A673 (cell line): ENCODE data around the gene JAG1. TPM values are rescaled to one million over a fixed set of nuclear protein-coding genes. Genes with fewer than 3 reads are reported as not detected.

ENCODE experiments used
- BruUV-seq: library from RNA; stranded (reverse); fragments of 400-500 nt; replicated peaks from 2 replicates; lab custom pipeline; 2021; lab: Mats Ljungman, UMichigan
- CTCF ChIA-PET: fragments of 300-600 bp; sonication (Branson Sonifier 250); formaldehyde crosslinking; loops from one replicate; lab custom pipeline; 2022; ENCODE audit warnings: antibody characterized with exemption; lab: Charles Lee
- POLR2A ChIA-PET: fragments of 300-600 bp; sonication (Branson Sonifier 250); formaldehyde crosslinking; loops from one replicate; lab custom pipeline; 2022; ENCODE audit warnings: antibody characterized with exemption; ENCODE audit not compliant: low non-redundant PET; lab: Charles Lee
- DNase-seq: peaks from one replicate; pipeline ENCODE4 v3.0.0-alpha.2; 2015; ENCODE audit warnings: low spot score
- H3K27ac ChIP-seq: fragments of 200-600 bp; sonication (generic); 2 replicates; pipeline ENCODE4 v1.5.1; 2016; ENCODE audit warnings: mixed run types, low read depth, mild to moderate bottlenecking, mixed read lengths, antibody characterized with exemption, low read length; ENCODE audit not compliant: poor library complexity, severe bottlenecking
- H3K27me3 ChIP-seq: fragments of 200-600 bp; sonication (generic); replicated peaks from 2 replicates; pipeline ENCODE4 v1.6.1; 2017; ENCODE audit warnings: mixed run types, low read depth, mild to moderate bottlenecking, mixed read lengths, antibody characterized with exemption, low read length; ENCODE audit not compliant: insufficient read depth, poor library complexity
- H3K36me3 ChIP-seq: fragments of 200-600 bp; sonication (generic); 2 replicates; pipeline ENCODE4 v1.6.1; 2016; ENCODE audit warnings: mixed run types, mild to moderate bottlenecking, mixed read lengths, antibody characterized with exemption, low read length; ENCODE audit not compliant: insufficient read depth, poor library complexity, severe bottlenecking
- H3K4me1 ChIP-seq: fragments of 200-600 bp; sonication (generic); 2 replicates; pipeline ENCODE4 v1.6.1; 2017; ENCODE audit warnings: mixed run types, mild to moderate bottlenecking, mixed read lengths, antibody characterized with exemption, low read length; ENCODE audit not compliant: insufficient read depth, poor library complexity, severe bottlenecking
- H3K4me3 ChIP-seq: fragments of 200-600 bp; sonication (generic); 2 replicates; pipeline ENCODE4 v1.5.1; 2016; ENCODE audit warnings: low read depth, mixed run types, mild to moderate bottlenecking, mixed read lengths, low read length; ENCODE audit not compliant: poor library complexity, severe bottlenecking
- H3K9me3 ChIP-seq: fragments of 200-600 bp; sonication (generic); 2 replicates; pipeline ENCODE4 v1.6.1; 2016; ENCODE audit warnings: mixed run types, low read depth, mild to moderate bottlenecking, mixed read lengths, antibody characterized with exemption, low read length; ENCODE audit not compliant: poor library complexity, severe bottlenecking
- CTCF ChIP-seq: fragments of 300-800, 200-600 bp; sonication (generic); conservative IDR thresholded peaks from 2 replicates; pipeline ENCODE4 v1.5.1; 2017; ENCODE audit warnings: low read depth, mild to moderate bottlenecking, antibody characterized with exemption, low read length, moderate library complexity, mixed read lengths
- EZH2 ChIP-seq: fragments of 200-600 bp; sonication (generic); IDR thresholded peaks from 2 replicates; pipeline ENCODE4 v1.6.1; 2017; ENCODE audit warnings: borderline replicate concordance, low read depth, mild to moderate bottlenecking, mixed read lengths, antibody characterized with exemption, low read length; ENCODE audit not compliant: poor library complexity, severe bottlenecking
- intact Hi-C: fragments of 100-400 bp; cut with micrococcal nuclease; formaldehyde crosslinking; loops from one replicate; pipeline ENCODE4 v1.10.0; 2022; ENCODE audit not compliant: unreplicated experiment
- total RNA-seq: library from RNA; stranded (reverse); gene quantifications from 2 replicates; pipeline ENCODE4 v1.2.3, GENCODE V29; 2021

The JAG1 gene
- total RNA-seq, 1 experiment from 2014 or later: 57.5 TPM

- Histone ChIP-seq H3K27ac (no peak overlapping the region), H3K4me3 (no peak overlapping the region), H3K27me3 (no peaks in the 10 kb centered on the region), H3K4me1 (peaks cover 56% of the 10 kb centered on the region), H3K9me3 (no peaks in the 10 kb centered on the region), H3K36me3 (peaks cover 63% of the 10 kb centered on the region)
- ChIA-PET CTCF (no interaction called here), POLR2A (no interaction called here)
- no TSS peak for BruUV-seq
- intact Hi-C loops: loop anchor here (5.0 kb wide), 1 partner anchor 186 kb away; no protein-coding TSS in a partner anchor
- no peak for DNase-seq
- TF ChIP-seq EZH2 (no peak), CTCF (no peak)
Measured at GRCh38 chr20:10653599-10654249, 20.1 kb downstream of the JAG1 start.

- CTCF ChIA-PET: no interaction called here
Measured at GRCh38 chr20:10652660-10653261, 21.0 kb downstream of the JAG1 start.

GRCh38 chr20:10652185-10652584 lies 21.6 kb downstream of the JAG1 start:
- TF ChIP-seq EZH2: no peak
- TF ChIP-seq CTCF: no peak
- H3K4me1 ChIP-seq: peaks cover 56% of the 10 kb centered on the region
- H3K27me3 ChIP-seq: no peaks in the 10 kb centered on the region
- peak overlapping the region; percentile 48 for H3K27ac ChIP-seq
- ChIA-PET CTCF (interaction anchor here (1.2 kb wide), 1 partner anchor 19 kb away, joined by 4 read pairs; no protein-coding TSS in a partner anchor), POLR2A (no interaction called here)
- peaks cover 64% of the 10 kb centered on the region for H3K36me3 ChIP-seq
- H3K9me3 ChIP-seq: no peaks in the 10 kb centered on the region
- no TSS peak for BruUV-seq
- DNase-seq: peak; percentile 68
- no peak overlapping the region for H3K4me3 ChIP-seq
- intact Hi-C loops: loop anchor here (5.0 kb wide), 1 partner anchor 185 kb away; no protein-coding TSS in a partner anchor

More at GRCh38 chr20:10652660-10653261, 21.0 kb downstream of the JAG1 start:
- Histone ChIP-seq H3K36me3 (peaks cover 63% of the 10 kb centered on the region), H3K4me3 (no peak overlapping the region), H3K27me3 (no peaks in the 10 kb centered on the region), H3K4me1 (peaks cover 56% of the 10 kb centered on the region), H3K9me3 (no peaks in the 10 kb centered on the region), H3K27ac (peak overlapping the region; percentile 48)
- intact Hi-C loops: loop anchor here (5.0 kb wide), 1 partner anchor 185 kb away; no protein-coding TSS in a partner anchor
- BruUV-seq: no TSS peak
- POLR2A ChIA-PET: no interaction called here
- no peak for DNase-seq
- TF ChIP-seq EZH2: no peak
- TF ChIP-seq CTCF: no peak
